ENCODE data around the gene STK39. TPM values are rescaled to one million over a fixed set of nuclear protein-coding genes. Genes with fewer than 3 reads are reported as not detected.

STK39 gene
- total RNA-seq, 6 experiments from 2014 or later: 0.29 to 1.2 (median 0.60) TPM

DNA sequence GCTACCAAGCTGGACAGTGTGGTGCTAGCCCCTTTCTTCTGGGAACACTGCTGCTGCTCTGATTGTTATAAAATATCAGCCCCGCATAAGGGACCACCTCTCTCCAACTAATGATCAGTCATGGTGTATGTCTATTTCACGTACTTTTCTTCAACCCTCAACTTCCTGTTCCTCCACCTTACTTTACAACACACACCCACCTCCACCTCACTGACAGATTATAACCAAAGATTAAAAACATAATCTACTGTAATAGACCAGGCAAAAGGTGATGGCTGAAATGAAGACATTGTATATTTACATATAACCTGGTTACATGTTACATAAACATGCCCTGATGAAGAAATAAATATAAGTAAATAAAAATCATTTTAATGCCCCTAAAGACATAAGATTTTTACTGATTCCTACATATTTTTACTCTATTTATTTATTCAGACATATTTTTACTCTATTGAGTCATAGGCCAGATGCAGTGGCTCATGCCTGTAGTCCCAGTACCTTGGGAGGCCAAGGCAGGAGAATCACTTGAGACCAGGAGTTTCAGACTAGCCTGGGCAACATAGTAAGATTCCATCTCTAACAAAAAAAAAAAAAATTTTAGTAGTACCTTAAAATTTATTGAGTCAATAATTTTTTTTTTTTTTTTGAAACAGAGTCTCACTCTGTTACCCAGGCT lies 12.8 kb downstream of the STK39 start:
- DNase-seq (no peak), ATAC-seq (no peak)
- TF ChIP-seq, protein P1, sequence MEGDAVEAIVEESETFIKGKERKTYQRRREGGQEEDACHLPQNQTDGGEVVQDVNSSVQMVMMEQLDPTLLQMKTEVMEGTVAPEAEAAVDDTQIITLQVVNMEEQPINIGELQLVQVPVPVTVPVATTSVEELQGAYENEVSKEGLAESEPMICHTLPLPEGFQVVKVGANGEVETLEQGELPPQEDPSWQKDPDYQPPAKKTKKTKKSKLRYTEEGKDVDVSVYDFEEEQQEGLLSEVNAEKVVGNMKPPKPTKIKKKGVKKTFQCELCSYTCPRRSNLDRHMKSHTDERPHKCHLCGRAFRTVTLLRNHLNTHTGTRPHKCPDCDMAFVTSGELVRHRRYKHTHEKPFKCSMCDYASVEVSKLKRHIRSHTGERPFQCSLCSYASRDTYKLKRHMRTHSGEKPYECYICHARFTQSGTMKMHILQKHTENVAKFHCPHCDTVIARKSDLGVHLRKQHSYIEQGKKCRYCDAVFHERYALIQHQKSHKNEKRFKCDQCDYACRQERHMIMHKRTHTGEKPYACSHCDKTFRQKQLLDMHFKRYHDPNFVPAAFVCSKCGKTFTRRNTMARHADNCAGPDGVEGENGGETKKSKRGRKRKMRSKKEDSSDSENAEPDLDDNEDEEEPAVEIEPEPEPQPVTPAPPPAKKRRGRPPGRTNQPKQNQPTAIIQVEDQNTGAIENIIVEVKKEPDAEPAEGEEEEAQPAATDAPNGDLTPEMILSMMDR (IDR thresholded peaks at IDR 0.05): no peak
- TF ChIP-seq POLR2A (IDR thresholded peaks at IDR 0.05): no peak
- intact Hi-C loops (cut with DNase I): no loop called here
- Histone ChIP-seq H3K36me3 (no peaks in the 10 kb centered on the region), H3K4me3 (no peak overlapping the region), H3K27me3 (no peaks in the 10 kb centered on the region), H3K9me3 (no peaks in the 10 kb centered on the region), H3K27ac (no peak overlapping the region), H3K4me1 (no peaks in the 10 kb centered on the region)
- WGBS (ENCODE audit: insufficient coverage, low coverage, low lambda C conversion rate, missing lambda C conversion rate): 85% methylated on average over 2 of the region's 2 CpGs

DNA sequence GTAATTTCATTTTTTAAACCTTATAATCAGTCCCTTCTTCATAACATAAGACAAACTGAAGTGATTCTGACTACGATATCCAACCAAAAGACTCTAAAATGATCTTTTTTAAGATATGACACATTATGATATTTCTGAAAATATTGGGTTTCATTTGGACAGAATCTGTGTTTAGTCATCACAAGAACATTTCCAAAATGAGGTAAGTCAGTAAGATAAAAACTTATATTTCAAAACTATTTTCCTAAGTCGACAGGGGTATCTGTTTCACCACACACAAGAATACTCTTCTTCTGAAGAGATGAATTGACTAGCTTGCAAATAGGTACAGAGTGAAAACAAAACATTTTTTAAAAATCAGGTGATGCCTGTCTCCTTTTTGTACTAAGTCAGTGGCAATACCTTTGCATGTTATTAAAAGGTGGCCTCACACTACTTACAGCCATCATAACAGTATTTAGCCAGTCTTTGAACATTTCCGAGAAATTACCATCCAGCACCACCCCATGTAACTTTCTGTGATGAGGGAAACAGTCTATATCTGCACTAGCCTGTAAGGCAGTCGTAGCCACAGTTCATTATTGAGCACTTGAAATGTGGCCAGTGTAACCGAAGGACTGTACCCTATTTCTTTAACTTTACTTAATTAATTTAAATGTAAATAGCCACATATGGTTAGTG lies 13.5 kb downstream of the STK39 start:
- WGBS (ENCODE audit: insufficient coverage, low coverage, low lambda C conversion rate, missing lambda C conversion rate): 82% methylated on average over 5 of the region's 5 CpGs
- no peak for ATAC-seq
- intact Hi-C loops (cut with DNase I): no loop called here
- Histone ChIP-seq H3K4me3 (no peak overlapping the region), H3K9me3 (no peaks in the 10 kb centered on the region), H3K36me3 (no peaks in the 10 kb centered on the region), H3K4me1 (no peaks in the 10 kb centered on the region), H3K27me3 (no peaks in the 10 kb centered on the region), H3K27ac (no peak overlapping the region)
- DNase-seq: no peak
- TF ChIP-seq POLR2A (IDR thresholded peaks at IDR 0.05): no peak
- TF ChIP-seq, protein P1 (IDR thresholded peaks at IDR 0.05): no peak

DNA sequence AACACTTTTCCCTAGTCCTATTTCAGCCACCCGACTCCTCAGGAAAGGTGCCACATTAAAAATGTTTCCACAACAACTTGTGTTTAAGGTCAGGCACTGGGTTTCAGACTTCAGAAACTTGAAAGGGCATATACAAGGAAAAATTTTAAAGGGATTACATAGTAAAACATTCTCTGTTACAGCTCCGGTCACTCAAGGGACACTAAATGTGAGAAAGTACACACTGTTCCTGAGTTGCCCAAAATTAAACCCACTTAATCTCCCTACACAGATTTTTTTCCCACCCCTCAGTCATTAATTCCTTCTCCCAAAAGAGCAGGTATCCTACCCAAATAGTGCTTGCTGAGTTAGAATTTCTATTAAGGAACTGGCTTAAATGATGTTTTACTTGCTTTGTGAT lies 14.2 kb downstream of the STK39 start:
- 86% methylated on average over 2 of the region's 2 CpGs for WGBS (ENCODE audit: insufficient coverage, low coverage, low lambda C conversion rate, missing lambda C conversion rate)
- no peaks in the 10 kb centered on the region for H3K9me3 ChIP-seq
- no peaks in the 10 kb centered on the region for H3K4me1 ChIP-seq
- H3K4me3 ChIP-seq: no peak overlapping the region
- ATAC-seq: no peak
- no peak for TF ChIP-seq POLR2A (IDR thresholded peaks at IDR 0.05)
- TF ChIP-seq, protein P1 (IDR thresholded peaks at IDR 0.05): no peak
- H3K27ac ChIP-seq: no peak overlapping the region
- DNase-seq: no peak
- H3K36me3 ChIP-seq: no peaks in the 10 kb centered on the region
- no peaks in the 10 kb centered on the region for H3K27me3 ChIP-seq
- intact Hi-C loops (cut with DNase I): no loop called here

DNA sequence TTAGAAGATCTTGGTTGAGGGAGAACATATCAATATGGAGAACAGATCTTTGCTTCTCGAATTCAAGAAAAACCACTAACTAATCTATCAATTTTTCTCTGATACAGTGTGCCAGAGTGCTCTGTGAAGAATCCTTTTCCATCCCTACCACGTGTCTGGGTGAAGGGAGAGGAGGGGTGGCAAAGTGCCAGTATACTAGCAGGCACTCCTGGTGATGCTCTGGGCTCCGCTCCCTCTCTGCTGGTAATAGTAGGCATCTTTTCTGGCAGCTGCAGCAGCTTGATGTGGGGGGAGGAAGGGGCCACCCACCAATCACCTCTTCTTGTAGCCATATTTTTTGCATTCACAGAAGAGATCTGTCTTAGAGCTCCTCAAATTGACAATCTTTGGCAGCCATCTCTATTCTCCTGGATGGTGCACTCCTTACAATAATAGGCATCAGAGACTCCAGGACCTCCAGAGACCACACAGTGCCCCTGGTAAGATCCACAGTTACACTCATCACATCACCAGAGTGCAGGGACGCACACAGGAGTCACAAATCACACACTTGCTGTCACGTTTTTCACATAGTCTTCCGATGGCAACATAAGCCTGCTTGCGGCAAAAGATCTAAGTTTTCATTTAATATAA lies 15.7 kb downstream of the STK39 start:
- Histone ChIP-seq H3K4me3 (no peak overlapping the region), H3K27ac (no peak overlapping the region), H3K9me3 (no peaks in the 10 kb centered on the region), H3K27me3 (no peaks in the 10 kb centered on the region), H3K36me3 (no peaks in the 10 kb centered on the region), H3K4me1 (no peaks in the 10 kb centered on the region)
- TF ChIP-seq, protein P1 (IDR thresholded peaks at IDR 0.05): no peak
- no peak for TF ChIP-seq POLR2A (IDR thresholded peaks at IDR 0.05)
- ATAC-seq: no peak
- intact Hi-C loops (cut with DNase I): no loop called here
- WGBS (ENCODE audit: insufficient coverage, low coverage, low lambda C conversion rate, missing lambda C conversion rate): 70% methylated on average over 7 of the region's 7 CpGs
- no peak for DNase-seq

Data from right lobe of liver (tissue), 6 donors.